HG03025 (cell line): ENCODE results near the gene CIDEC.
"Not testable (repeated sequence)": the region's sequence is repeated elsewhere in the genome, so short reads cannot be mapped to it uniquely, and the experiment has no call there.

Source experiments
- ATAC-seq: cut with Tn5 transposase; IDR thresholded peaks from one replicate; pipeline ENCODE4 v1.9.1; 2021; ENCODE audit warnings: mild to moderate bottlenecking, moderate library complexity; ENCODE audit not compliant: unreplicated experiment, low FRiP score

The CIDEC gene

DNA sequence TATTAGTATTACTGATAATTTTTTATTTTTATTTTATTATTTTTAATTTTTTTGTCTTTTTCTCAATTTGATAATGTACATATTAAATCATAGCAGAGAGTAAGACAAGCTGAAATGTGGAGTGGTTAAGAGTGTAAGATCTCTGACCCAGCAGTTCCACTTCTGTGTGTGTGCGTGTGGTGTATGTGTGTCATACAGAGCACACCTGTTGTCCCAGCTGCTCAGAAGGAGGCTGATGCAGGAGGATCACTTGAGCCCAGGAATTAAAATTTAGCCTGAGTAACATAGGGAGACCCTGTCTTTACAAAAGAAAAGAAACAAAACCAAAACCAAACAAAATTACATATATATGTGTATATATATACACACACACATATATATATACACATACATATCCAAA is 1.4 kb upstream of the CIDEC start:
- no peak for ATAC-seq

DNA sequence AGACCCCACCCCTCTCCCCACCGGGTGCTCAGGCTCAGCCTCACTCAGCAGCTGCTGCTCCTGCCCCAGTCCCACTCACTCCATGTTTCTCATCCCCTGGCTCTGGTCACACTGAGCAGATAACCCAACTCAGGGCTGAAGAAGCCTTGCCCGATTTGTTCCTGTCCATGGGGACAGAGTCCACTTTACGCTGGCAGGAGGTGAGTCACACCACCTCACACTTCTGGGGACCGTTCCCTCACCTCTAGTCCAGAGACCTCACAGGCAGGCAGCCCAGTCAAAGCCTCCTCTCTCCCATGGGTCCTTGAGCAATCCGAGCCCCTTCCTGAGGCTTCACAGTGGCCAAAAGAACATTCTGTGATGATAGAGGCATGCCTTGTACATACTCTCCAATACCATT is 1.4 kb downstream of the CIDEC start:
- no peak for ATAC-seq

DNA sequence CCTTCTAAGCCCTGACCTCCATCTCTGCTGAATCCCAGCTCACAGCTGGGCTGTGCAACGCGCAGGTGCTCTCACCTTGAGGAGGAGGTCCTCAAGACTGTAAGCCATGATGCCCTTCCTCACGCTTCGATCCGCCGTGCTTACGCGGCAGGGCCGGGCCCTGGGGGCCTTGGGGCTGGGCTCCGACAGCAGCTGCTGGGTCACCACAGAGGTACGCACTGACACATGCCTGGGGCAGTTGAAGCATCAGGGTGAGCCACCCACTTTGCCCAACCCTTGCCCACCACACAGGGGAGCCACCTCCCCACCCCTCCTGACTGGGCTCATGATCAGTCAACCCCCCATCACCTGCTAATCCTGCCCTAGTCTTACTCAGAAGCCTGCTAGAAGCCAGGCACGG is 3.1 kb downstream of the CIDEC start:
- no peak for ATAC-seq

DNA sequence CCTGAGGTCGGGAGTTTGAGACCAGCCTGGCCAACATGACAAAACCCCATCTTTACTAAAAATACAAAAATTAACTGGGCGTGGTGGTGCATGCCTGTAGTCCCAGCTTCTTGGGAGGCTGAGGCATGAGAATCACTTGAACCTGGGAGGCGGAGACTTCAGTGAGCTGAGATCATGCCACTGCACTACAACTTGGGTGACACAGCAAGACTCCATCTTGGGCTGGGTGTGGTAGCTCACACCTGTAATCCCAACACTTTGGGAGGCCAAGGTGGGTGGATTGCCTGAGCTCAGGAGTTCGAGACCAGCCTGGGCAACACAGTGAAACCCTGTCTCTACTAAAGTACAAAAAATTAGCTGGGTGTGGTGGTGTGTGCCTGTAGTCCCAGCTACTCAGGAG is 3.8 kb downstream of the CIDEC start:
- ATAC-seq: not testable (repeated sequence)

DNA sequence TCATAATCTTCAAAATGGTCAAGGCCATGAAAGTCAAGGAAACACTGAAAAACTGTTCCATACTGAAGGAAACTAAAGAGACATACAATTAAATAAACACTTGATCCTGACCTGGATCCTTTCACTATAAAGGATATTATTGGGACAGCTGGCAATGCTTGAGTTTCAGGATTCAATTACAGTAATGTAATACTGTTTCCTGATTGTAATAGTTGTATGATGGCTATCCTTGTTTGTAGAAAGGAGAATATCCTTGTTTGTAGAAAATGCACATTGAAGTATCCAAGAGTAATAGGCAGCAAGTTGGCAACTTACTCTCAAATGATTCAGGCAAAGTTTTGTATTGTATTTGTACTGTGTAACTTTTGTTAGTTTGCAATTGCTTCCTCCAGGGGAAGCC is 4.6 kb downstream of the CIDEC start:
- no peak for ATAC-seq

DNA sequence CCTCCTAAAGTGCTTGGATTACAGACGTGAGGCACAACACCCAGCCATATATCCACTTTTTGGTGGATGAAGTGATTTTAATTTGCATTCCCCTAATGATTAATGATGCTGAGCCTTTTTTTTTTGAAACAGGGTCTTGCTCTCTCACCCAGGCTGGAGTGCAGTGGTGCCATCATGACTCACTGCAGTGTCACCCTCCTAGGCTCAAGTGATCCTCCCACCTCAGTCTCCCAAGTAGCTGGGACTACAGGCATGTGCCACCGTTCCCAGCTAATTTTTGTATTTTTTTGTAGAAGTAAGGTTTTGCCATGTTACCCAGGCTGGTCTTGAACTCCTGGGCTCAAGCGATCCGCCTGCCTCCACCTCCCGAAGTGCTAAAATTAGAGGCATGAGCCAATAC is 8.0 kb downstream of the CIDEC start:
- not testable (repeated sequence) for ATAC-seq

DNA sequence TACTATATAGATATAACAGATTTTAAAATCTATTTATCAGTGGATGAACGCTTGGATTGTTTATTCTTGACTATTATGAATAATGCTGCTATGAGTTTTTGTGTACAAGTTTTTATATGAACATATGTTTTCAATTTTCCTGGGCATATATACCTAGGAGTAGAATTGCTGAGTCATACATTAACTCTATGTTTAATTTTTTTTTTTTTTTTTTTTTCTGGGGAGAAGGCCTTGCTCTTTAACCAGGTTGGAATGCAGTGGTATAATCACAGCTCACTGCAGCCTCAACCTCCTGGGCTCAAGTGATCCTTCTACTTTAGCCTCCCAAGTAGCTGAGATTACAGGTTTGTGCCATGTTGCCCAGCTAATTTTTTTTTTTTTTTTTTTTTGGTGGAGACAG is 9.1 kb downstream of the CIDEC start:
- ATAC-seq: no peak

DNA sequence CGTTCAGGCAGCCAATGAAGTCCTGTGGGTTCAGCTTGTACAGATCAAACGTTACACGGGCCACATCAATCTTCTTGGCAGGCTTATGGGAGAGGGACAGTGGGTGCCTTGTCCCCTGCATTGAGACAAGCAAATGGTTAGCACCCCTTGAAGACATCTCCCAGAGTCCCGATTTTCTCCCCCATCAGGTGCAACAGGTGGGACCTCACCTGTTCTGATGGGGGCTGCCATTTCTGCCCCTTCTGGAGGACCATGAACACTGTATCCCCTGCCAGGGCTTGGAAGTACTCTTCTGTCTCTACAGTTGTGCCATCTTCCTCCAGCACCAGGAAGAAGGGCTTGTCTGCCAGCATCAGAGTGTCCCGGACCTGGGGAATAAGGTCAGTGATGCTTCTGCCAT is 10.1 kb downstream of the CIDEC start:
- no peak for ATAC-seq

DNA sequence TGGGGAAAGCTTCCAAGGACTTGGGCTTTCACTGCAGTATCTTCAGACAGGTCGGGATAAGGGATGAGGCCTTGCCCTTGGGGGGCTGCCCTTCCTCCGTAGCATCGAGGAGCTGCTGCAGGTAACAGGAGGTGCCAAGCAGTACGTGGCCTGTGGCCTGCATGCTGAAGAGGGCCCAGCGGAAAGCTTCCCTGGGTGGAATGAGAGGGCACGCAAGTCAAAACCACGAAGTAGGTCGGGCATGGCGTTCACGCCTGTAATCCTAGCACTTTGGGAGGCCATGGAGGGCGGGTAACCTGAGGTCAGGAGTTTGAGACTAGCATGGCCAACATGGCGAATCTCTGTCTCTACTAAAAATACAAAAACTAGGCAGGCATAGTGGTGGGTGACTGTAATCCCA is 12.9 kb downstream of the CIDEC start:
- ATAC-seq: no peak

DNA sequence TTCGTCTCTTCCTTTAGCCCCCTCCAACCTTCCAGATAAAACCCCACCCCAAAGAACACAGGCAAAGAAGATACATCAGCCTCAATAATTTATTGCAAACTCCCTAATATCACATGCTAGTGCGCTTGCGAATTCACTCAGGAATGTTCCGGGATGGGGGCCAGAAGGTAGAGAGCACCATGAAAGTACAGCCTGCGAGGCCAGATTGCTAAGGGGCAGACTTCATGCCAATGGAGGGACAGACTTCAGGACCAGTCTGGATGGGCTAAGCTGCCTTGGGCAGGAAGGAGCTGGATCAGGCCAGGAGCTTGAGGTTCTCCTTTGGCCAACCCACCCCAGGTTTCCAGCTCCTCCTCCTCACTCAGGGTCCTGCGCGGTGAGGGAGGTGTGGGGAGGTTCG is 13.4 kb downstream of the CIDEC start:
- ATAC-seq: no peak

DNA sequence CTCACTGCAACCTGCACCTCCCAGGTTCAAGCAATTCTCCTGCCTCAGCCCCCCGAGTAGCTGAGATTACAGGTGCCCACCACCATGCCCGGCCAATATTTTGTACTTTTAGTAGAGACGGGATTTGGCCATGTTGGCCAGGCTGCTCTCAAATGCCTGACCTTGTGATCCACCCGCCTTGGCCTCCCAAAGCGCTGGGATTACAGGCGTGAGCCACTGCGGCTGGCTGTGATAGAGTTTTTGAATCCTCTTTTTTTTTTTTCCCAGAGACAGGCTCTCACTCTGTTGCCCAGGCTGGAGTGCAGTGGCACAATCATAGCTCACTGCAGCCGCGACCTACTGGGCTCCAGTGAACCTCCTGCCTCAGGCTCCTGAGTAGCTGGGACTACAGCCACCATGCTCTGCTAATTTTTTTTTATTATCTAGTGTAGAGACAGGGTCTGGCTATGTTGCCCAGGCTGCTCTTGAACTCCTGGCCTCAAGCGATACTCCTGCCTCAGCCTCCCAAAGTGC is 14.9 kb downstream of the CIDEC start:
- ATAC-seq: not testable (repeated sequence)

DNA sequence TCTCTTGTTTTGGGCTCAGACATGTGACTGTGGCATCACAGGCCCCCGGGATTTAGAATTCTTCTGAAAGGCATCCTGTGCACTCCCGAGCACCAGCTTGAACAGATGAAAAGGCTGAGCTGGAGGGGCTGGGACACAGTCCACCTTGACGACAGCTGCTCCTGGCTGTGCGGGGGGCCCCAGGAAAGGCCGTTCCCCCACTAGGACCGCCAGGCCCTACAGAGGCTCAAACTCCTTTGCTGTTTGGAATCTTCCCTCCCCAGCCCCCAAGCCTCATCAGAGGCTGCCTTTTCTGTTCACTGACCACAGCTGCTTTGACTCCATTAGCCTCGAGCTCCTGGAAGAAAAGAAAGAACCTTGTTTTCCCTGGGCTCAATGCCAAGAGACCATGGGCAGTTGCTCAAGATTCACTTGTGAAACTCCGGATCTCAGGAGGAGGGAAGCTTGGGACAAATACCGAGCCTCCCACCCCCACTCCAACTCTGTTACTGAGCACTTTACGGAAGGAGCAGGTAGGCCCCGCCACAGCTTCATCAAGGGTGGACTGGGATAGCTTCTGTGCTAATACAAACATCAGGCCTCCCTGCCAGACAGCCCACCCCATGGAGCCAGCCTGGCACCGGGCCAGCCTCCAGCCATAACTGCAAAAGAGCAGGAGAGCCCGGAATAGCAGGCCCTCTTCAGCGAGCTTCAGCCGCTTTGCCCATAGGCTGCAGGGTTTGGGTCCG is 15.7 kb downstream of the CIDEC start:
- ATAC-seq: no peak

DNA sequence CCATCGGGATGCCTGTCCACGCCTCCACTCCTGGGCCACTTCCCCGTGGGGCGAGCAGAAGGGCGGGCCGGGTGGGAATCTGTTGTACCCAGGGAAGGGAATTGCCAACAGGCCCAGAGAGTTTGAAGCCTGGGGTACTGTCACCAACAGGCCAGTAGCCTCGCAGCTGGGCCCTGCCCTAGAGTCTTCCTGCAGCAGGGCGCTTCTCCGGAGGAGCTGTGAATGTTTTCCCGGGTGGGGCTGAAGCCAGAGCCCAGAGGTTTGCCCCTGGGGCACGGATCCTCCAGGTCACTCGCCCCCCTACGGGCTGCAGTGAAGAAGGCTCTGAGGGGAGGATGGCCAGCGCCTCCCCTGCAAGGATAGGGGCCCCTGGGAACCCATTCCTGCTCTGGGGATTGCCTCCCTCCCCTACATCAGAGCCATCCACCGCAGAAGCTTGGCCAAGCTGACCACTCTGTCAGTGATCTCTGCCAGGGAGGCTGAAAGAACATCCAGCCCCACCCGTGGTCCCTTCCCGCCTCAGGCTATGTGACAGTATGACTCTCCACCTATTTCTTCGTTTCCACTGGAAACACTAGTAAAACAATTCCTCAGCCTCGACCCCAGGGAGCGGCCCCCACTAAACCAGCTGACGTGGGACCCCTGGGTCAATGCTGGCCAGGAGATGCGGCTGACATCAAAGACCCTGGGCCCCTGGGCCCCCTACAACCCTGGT is 16.8 kb downstream of the CIDEC start:
- no peak for ATAC-seq

DNA sequence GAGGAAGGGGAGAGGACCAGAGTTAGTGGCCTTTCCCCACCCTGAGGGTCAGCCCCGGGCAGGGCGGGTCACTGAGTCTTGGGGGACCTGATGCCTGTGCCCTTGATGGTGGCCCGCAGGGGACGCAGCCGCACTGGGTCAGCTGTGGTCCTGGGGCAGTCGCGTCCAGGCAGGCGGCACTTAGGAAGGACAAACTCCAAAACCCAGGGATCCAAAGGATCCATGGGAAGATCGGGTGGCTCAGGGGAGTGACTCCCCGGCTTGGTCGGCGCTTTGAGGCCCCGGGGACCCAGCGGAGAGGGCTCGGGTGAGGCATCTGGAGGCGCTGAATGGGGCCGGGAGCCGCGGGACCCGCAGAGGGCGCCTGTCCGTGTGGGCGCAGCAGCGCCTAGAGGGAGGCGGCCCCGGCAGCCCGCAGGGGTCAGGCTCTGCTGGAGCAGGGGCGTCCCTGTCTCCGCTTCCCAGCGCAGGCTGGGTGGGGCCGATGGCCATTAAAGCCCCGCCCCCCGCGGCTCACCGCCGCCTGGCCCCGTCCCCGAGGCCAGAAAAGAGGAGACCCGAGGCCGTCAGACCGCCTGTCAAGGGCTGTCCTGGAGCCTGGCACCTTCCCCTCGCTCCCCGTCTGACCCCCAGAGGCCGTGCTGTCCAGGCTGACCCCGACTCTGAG is 17.5 kb downstream of the CIDEC start:
- no peak for ATAC-seq

DNA sequence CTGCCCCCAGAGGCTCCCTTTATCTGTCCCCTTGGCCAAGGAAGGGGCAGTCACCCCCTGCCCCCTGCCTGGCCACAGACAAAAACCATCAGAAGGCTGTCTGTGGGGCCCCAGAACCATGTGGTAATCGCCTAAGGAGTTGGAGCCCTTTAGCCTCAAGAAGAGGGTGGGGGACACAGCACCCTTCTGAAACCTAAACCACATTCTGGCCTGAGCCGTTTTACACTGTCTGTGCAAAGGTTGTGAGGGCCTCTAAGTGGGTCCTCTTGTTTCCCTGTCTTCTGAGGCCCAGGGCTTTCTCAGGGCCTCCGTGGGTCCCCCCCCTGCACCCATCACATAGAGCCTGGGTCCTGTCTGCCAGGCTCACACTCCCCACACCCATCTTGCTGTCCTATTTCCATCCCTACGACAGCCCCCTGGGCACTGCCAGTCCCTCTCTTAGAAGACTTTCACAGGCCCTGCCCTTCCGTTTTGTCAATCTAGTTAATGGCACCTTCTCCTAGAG is 18.4 kb downstream of the CIDEC start:
- ATAC-seq: no peak

DNA sequence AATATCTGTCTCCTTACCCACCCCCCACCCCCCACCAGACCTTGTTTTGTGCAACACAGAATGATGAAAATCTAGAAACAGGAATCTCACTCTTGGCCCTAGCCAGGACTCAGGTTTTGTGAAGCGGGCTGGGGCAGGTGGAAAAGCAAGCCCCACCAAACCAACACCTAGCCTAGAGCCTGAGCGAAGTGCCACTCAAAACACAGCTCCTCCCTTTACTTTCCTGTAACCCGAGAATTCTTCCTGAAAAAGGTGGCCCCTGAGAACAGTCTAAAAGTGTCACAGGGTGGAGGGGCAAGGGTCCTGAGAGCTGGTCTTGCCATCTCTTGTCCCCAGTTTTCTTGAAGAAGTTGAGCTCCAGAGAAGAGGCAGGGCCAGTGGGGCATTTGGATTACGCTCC is 18.9 kb downstream of the CIDEC start:
- ATAC-seq: no peak

DNA sequence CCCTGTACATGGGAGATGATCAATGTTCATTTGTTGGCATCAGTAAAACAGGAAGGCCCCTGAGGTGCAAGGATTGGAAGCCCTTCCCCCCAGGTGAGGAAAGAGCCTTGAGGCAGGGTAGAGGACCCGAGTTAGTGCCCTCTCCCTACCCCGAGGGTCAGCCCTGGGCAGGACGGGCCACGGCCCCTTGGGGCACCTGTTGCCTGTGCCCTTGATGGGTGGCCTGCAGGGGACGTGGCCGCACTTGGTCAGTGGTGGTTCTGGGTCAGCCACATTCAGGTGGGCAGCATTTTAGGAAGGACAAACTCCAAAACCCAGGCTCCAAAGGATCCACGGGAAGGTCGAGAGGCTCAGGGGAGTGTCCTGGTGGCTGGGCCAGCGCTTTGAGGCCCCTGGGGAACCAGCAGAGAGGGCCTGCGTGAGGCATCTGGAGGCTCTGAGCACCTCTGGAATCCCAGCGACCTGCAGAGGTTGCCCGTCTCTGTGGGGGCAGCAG is 20.5 kb downstream of the CIDEC start:
- ATAC-seq: no peak

DNA sequence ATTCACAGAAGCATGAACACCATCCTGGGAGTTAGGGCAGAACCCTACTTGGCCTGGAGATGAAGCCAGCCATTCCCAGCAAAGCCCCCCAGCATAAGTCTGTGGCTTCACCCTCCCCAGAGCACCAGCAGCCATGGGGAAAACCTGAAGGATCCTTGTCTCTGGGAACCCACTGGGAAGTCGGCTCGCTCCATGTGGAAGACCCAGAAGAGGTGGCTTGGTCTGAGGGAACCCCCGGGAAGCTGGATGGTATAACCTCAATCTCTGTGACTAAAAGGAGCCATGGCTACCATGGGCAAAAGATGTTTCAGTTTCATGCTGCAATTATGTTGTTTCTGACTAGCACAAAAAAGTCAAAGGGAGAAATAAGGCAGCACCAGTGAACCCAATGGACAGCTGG is 24.5 kb downstream of the CIDEC start:
- ATAC-seq: no peak

DNA sequence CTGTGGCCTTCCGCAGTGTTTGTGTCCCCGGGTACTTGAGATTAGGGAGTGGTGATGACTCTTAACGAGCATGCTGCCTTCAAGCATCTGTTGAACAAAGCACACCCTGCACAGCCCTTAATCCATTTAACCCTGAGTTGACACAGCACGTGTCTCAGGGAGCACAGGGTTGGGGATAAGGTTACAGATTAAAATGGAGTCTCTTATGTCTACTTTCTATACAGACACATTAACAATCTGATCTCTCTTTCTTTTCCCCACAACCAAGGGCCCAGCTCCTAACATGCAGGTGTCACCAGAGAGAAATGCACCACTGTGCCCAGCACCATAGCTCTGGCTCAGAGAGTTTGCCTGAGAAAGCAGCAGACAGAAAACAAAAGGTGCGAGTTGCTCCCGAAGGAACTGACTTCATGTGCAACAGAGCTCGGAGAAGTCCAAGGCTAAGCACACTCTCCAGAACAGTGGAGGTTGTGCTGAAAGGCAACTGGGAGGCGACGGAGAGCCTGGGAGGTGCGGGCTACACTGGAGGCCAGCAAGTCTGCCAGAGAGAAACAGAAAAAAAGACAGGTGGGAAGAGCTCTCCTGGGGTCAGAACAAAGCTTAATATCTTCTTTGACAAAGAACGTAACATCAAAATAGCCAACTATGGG is 25.6 kb downstream of the CIDEC start:
- ATAC-seq: not testable (repeated sequence)

DNA sequence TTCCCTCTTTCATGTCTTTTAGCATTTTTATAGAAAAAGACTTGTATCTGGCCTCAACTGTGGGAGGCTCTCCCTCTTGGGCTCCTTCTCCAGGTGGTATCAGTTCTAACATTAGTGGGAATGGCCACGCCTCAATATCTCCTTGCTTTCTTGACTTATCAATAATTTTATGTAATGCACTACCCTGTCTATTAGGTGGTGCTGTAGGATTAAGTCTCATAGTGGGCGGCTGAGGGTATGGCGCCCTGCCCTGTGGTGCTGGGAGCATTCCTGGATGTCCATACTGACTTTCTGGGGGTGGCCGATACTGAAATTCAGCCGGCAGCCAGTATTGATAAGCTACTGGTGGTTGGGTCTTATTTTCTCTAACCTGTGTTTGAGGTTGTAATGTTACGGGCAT is 27.5 kb downstream of the CIDEC start:
- no peak for ATAC-seq

DNA sequence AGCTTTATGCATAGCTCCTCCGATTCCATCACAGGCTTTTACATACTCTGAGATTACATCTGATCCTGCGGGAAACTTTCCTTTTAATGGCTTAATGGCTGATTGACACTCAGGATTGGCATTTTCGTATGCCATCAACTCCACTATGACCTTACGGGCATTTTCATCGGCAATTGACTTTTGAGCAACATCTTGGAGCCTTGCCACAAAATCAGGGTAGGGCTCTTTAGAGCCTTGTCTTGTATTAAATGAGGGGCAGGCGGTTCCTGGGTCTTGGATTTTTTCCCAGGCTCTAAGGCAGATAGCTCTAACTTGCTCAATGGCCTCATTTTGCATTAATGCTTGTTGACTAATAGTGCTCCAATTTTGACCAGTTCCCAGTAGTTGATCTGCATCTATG is 28.1 kb downstream of the CIDEC start:
- not testable (repeated sequence) for ATAC-seq
